Esophagus muscularis mucosa (tissue), 4 donors: ENCODE measurements around the gene HIBADH.

Source experiments
- EP300 ChIP-seq: sonication (generic); formaldehyde crosslinking; IDR thresholded peaks from one replicate; pipeline ENCODE4 v1.6.1; 2017; ENCODE audit warnings: antibody characterized with exemption
- POLR2A ChIP-seq: fragments of 450-650 bp; IDR thresholded peaks from one replicate; pipeline ENCODE4 v1.6.1; 2017; ENCODE audit warnings: antibody characterized with exemption, moderate library complexity, mild to moderate bottlenecking, low read depth
- POLR2AphosphoS5 ChIP-seq, 2 donors: sonication (generic); formaldehyde crosslinking; IDR thresholded peaks; one replicate each; pipeline ENCODE4 v1.6.1; 2017; ENCODE audit warnings: antibody characterized with exemption in 2 of 2
- TF ChIP-seq, protein P1 (sequence below), 3 experiments: fragments of 200-600 bp in 2 of 3; fragments of 450-650 bp in 1 of 3; sonication (generic) in 2 of 3; IDR thresholded peaks; one replicate each; pipeline ENCODE4 v1.5.1; 2017 to 2019; ENCODE audit warnings: antibody characterized with exemption in 3 of 3, mild to moderate bottlenecking in 2 of 3, moderate library complexity in 1 of 3

DNA sequence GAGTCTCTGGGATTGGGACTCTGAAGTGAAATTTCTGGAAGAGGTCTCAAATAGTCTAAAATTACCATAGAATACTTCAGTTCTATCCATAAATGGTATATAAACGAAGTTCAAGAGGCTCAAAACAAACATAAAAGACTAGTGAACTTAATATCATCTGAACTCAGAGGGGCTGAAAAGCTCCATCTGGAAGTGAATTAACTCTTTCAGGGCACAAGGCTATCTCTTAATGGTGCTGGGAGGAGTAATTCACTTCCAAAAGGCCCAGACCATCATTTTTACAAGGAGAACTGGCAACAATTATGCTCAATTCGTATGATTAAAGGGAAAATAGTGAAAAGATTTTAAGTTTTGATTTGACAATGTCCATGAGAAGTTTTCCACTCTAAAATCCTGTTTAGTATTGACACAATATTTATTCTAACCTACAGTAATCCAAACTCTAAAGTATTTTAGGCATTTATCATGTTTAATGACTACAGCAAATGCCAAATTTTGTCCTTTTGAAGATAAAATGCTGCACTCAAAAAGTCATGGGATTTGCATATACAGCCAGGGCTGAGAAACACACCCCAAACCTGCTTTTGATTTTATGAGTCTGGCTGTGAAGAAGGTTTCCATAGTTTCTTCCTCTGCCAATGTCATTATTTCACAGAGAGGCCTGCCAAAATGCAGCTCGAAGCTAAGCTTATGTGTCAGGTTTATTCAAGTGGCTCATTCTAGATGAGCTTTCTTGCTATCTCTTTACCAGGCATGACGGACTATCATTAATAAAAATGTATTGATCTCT lies 143.9 kb downstream of the HIBADH start:
- TF ChIP-seq EP300, result no peak
- TF ChIP-seq, protein P1, sequence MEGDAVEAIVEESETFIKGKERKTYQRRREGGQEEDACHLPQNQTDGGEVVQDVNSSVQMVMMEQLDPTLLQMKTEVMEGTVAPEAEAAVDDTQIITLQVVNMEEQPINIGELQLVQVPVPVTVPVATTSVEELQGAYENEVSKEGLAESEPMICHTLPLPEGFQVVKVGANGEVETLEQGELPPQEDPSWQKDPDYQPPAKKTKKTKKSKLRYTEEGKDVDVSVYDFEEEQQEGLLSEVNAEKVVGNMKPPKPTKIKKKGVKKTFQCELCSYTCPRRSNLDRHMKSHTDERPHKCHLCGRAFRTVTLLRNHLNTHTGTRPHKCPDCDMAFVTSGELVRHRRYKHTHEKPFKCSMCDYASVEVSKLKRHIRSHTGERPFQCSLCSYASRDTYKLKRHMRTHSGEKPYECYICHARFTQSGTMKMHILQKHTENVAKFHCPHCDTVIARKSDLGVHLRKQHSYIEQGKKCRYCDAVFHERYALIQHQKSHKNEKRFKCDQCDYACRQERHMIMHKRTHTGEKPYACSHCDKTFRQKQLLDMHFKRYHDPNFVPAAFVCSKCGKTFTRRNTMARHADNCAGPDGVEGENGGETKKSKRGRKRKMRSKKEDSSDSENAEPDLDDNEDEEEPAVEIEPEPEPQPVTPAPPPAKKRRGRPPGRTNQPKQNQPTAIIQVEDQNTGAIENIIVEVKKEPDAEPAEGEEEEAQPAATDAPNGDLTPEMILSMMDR (IDR thresholded peaks at IDR 0.05), result no peak
- no peak for TF ChIP-seq POLR2A
- no peak for TF ChIP-seq POLR2AphosphoS5 (IDR thresholded peaks at IDR 0.05)
